HG03342 (cell line): ENCODE results near the gene HECTD4.

Experiments
- ATAC-seq: cut with Tn5 transposase; IDR thresholded peaks from one replicate; pipeline ENCODE4 v1.9.1; 2021; ENCODE audit warnings: mild to moderate bottlenecking, moderate library complexity; ENCODE audit not compliant: unreplicated experiment

The HECTD4 gene

GRCh38 chr12:112217647-112218046, 164.6 kb downstream of the HECTD4 start:
- no peak for ATAC-seq

GRCh38 chr12:112216223-112216622, 166.0 kb downstream of the HECTD4 start:
- no peak for ATAC-seq

DNA sequence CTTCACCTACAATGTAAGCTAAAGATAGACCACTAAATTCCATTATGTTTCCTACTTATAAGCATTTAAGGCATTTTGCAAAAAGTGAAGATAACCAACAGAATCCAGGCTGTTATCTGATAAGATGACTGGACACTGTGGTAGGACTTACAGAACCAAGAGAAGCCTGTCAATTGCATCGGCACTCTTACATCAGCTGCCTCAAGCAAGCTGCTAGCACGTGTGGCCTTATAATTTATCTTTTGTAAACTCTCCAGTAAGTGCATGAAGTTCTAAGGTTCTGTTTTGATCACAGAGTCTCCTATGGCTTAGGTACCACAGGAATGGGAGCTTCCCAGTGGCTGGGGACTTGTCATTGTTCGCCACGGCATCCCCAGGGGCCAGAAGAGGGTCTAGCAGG, 168.2 kb downstream of the HECTD4 start:
- no peak for ATAC-seq

- no peak for ATAC-seq
Measured at GRCh38 chr12:112208301-112208910, 173.8 kb downstream of the HECTD4 start.

- no peak for ATAC-seq
Measured at GRCh38 chr12:112207397-112207924, 174.8 kb downstream of the HECTD4 start.

DNA sequence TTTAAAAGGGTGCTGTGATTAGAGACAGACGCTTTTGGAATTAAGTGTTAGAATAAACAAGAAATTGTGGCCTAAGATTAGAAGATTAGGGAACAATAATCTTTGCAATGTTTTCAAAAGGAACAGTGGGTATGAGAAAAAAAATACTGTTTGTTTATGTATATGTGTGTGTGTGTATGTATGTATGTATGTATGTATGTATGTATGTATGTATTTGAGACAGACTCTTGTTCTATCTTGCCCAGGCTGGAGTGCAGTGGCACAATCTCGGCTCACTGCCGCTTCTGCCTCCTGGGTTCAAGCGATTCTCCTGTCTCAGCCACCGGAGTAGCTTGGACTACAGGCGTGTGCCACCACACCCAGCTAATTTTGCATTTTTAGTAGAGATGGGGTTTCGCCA, 175.3 kb downstream of the HECTD4 start:
- ATAC-seq, result no peak

DNA sequence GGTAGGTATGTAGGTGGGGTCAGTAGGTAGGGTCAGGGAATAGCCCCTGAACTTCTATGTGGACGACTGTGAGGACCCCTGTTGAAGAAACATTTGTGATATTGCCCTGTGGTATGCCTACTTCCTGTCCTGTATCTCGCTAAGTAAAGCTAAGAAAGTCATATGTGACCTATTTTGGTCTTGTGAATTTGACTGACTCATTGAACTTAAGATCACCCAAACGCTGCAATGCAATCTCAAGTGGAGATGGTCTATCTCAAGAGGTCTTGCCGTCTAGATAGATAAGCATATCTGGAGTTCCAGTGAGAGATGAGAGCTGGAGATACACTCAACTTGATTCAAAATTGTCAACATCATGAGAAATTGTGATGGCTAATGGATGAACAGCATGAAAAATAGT, 183.1 kb downstream of the HECTD4 start:
- no peak for ATAC-seq

- no peak for ATAC-seq
Measured at GRCh38 chr12:112198120-112198733, 184.0 kb downstream of the HECTD4 start.

DNA sequence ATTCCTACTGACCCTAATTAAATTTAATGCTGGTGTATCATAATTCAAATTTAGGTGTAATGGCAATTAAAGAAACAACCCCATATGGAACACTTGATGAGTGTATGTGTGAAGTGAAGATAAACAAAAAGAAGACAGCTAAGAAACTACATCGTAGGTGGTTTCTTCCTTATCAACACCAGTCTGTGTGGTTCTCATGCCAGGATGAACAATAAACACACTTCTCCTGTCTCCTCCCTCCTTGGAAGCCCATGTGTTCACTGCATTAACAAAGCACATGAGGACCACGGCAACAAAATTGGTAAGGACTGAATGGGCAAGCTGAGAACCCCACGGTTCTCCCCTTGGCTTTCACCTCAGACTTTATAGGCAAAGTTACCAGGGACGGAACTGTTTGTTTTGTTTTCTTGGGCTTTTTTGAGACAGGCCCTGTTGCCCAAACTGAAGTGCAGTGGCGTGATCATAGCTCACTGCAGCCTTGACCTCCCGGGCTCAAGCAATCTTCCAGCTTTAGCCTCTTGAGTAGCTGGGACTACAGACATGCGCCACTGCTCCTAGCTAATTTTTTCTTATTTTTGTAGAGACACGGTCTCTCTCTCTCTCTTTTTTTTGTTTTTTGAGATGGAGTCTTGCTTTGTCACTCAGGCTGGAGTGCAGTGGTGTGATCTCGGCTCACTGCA, 185.9 kb downstream of the HECTD4 start:
- no peak for ATAC-seq

- no peak for ATAC-seq
Measured at GRCh38 chr12:112194601-112195247, 187.5 kb downstream of the HECTD4 start.

DNA sequence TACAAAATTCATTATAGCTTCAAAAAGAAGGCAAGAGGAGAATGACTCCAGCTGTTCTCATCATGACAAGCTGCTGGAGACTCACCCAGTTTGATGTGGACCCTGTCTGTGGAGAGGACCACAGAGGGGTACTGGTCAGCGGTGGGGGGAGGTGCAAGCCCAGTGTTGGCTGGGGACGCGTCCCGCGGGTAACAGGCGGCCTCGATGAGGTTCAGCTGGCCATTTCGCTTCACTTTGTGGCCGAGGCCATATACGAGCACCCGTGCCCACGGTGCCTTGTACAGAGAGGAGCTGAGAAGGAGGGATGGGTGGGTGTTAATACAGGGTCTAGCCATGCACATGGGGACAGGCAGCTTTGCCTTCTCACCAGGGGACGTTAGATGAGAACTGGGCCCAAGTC, 189.8 kb downstream of the HECTD4 start:
- no peak for ATAC-seq

- no peak for ATAC-seq
Measured at GRCh38 chr12:112191840-112192321, 190.3 kb downstream of the HECTD4 start.

DNA sequence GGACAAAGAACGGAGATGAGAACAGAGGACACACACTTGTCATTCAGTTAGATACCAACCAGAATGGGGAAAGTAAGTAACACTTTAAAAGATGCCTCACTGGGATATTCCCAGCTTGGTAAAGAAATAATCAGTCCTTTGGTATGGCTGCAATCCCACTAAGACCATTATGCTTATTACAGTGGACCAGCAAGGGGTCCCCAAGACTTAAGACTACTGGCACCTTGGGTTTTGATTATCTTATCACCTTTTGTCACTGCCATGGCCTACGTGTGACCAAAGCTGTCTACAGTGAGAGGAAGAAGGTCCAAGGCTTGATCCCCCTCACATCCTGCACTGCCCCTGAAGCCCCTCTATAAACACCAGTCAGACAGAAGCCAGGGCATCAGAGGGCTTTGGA, 191.0 kb downstream of the HECTD4 start:
- no peak for ATAC-seq

DNA sequence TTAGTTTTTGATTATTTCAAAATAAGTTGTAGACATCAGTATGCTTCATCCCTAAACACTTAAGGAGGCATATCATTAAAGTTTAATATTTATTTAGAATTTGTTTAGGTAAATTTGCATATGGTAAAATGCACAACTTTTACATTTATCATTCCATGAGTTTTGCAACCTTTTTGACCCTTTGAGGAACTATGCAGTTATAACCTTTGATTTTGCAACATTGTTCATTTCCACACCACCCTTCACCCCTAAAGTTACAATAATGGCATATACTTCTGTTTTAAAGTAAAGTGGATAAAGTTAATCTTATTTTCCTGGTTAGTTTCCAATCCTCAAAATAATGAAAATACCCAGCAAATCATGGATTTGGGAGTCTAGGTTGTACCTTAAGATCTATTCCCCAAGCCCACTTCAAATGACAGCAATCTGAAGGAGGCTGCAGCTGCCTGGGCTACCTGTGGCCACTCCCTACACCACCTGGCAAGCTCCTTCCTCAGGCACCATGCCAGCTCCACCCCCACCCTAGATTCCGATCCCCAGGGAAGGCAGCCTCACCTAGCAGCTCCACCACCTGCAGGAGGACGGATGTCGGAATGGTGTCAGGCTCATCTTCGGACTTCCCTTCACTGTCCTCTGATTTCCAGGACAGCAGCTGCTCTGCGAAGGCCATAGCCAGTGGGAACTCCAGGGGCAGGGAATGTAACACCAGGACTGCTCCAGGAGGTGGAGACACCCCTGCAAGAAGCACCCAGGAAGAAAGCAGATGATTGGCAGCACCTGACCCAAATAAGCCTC, 191.8 kb downstream of the HECTD4 start:
- ATAC-seq, result no peak

GRCh38 chr12:112188130-112188830, 194.0 kb downstream of the HECTD4 start:
- no peak for ATAC-seq

DNA sequence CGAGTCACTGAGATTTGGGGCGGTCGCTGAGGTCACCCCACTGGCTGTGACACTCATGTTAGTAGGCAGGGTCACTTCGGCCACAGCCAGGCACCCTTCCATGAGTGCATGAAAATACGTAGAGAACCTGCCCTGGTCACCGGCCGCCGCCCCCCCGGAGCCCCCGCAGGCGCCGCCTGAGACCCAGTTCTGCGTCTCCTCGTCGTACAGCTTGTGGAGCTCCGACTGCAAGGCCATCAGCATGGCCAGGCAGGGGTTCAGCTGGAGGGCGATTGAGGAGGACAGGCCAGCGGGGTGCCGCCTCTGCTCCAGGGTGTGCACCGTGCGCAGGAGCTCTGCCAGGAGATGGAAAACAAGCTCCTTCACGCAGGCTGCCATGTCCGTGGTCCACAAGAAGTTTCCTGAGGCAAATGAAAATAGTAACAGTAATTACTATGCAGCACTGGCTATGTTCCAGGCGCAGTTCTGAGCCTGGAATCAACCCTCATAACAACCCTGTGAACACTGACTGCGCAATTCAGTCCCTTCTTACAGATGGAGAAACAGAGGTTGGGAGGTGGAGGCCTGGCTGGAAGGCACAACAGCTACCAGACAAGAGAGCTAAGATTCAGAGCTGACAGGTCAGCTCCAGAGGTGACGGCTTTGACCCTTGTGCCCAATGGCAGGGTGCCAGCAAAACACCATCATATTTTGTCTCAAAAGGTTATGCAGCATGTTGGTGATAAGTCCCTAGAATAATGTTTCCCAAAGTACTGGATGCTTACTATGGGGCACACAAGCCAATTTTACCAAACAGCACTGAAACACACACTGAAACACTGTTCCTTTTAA, 196.9 kb downstream of the HECTD4 start:
- ATAC-seq, result no peak

- no peak for ATAC-seq
Measured at GRCh38 chr12:112184056-112184887, 198.0 kb downstream of the HECTD4 start.
